Activated B cell treated with CpG ODN at 0.5 μM for 24 hours (primary cell): ENCODE results near the gene SPATA2. TPM values are rescaled to one million over a fixed set of nuclear protein-coding genes. Genes with fewer than 3 reads are reported as not detected.

ENCODE experiments used
- ATAC-seq: fragments of 200-7000 bp; cut with Tn5 transposase; one replicate; pipeline ENCODE4 v1.10.0; 2021; ENCODE audit warnings: low read depth, mild to moderate bottlenecking, moderate library complexity
- CTCF ChIA-PET: fragments of 350-600 bp; sonication (Branson Sonifier 250); formaldehyde crosslinking; loops from one replicate; lab custom pipeline; 2021; ENCODE audit warnings: antibody characterized with exemption; lab: Charles Lee
- POLR2A ChIA-PET: fragments of 350-600 bp; sonication (Branson Sonifier 250); formaldehyde crosslinking; loops from one replicate; lab custom pipeline; 2021; ENCODE audit warnings: antibody characterized with exemption; lab: Charles Lee
- DNase-seq: peaks from one replicate; pipeline ENCODE4 v3.0.0; 2022
- H3K27ac Mint-ChIP-seq: one replicate; pipeline ENCODE4 v1.8.0; 2020; ENCODE audit warnings: mixed read lengths
- H3K27me3 Mint-ChIP-seq: one replicate; pipeline ENCODE4 v1.8.0; 2021; ENCODE audit warnings: mixed read lengths
- H3K36me3 Mint-ChIP-seq: one replicate; pipeline ENCODE4 v1.8.0; 2021; ENCODE audit warnings: low read depth, mixed read lengths
- H3K4me1 Mint-ChIP-seq: one replicate; pipeline ENCODE4 v1.8.0; 2021; ENCODE audit warnings: mixed read lengths
- H3K4me3 Mint-ChIP-seq: one replicate; pipeline ENCODE4 v1.8.0; 2020; ENCODE audit warnings: mild to moderate bottlenecking, mixed read lengths
- H3K9me3 Mint-ChIP-seq: one replicate; pipeline ENCODE4 v1.8.0; 2020; ENCODE audit warnings: mixed read lengths
- intact Hi-C: fragments of 100-400 bp; cut with micrococcal nuclease; formaldehyde crosslinking; loops from one replicate; pipeline ENCODE4 v1.15.1; 2024
- total RNA-seq: library from RNA; stranded (reverse); gene quantifications from 2 replicates; pipeline ENCODE4 v1.2.3, GENCODE V29; 2022
- TF ChIP-seq, protein P1 (sequence below): fragments of 200-600 bp; IDR thresholded peaks from one replicate; pipeline ENCODE4 v1.8.0; 2022; ENCODE audit warnings: antibody characterized with exemption, mild to moderate bottlenecking

The SPATA2 gene
- total RNA-seq, 1 donor from 2014 or later = 9.4 TPM

DNA sequence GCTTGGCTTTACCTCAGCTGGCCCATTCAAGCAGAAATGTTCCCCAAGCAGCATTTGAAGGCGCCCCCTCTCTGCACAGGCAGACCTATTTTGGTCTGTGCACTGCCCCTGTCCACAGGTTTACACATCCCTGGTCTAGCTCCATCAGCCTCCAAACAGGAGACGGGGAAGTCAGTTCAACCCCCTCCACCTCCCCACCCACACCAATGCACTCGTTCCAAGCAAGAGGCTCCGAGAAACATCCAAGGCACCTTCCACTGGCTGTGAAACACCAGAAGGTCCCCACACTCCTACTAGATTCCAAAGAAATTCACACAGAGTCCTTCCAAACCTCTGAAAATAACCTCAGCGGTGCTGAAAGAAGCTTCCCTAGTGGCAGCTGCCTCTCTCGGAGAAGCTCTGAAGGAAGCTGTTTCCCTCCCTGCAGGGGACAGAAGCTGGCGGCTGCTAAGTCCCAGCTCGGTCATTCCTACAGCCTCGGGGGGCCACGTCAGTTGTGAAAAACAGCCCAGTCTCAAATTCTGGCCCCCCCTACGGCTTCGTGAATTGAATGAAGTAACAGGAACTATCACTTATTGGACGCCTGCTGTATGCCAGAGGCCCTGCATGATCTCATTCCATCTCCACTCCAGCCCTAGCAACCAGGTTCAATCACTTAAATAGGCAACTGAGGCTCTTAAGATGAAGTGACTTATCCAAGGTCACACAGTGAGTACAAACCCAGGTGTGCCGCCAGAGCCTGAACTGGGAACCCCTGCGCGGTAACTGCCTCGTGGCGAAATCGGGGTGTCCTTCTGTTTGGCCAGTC, 815 bp downstream of the SPATA2 start:
- CTCF ChIA-PET = interaction anchor here (3.2 kb wide), 1 partner anchor 157 kb away, joined by 9 read pairs; no protein-coding TSS in a partner anchor

DNA sequence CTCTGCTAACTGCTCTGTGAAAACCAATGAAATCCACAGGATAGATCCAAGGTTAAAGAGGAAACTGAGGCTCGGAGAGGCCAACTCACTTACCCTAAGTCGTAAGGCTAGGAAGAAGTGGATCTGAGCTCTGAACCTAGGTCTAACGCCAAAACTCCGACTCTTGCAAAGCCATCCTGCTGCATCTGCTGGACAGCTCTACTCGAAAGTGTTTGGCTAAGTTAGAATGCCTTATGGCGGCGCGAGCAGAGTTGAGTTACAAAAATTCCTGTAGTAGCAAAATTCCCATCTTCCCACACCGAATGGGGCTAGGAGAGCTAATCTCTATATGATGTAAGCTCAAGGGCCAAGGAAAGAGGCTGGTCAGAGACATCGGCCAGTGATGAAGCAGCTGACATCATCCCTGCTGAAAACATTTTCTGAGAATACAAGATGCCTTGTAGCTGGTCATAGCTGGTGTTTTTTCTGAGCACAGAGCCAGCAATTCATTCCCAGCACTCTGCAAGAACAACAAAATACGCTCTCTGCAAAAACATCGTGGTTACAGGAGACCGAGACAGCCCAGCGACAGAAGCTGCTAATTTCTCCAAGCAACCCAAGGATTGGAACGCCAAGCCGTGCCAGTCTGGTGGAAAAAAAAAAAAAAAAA, 1.8 kb downstream of the SPATA2 start:
- CTCF ChIA-PET = interaction anchor here (3.2 kb wide), 1 partner anchor 158 kb away, joined by 9 read pairs; no protein-coding TSS in a partner anchor
- Mint-ChIP-seq H3K4me3 (peak overlapping the region; percentile 36), H3K27ac (peak overlapping the region; percentile 18), H3K27me3 (no peaks in the 10 kb centered on the region), H3K9me3 (no peaks in the 10 kb centered on the region), H3K36me3 (peaks cover 24% of the 10 kb centered on the region), H3K4me1 (peaks cover 34% of the 10 kb centered on the region)
- TF ChIP-seq, protein P1, sequence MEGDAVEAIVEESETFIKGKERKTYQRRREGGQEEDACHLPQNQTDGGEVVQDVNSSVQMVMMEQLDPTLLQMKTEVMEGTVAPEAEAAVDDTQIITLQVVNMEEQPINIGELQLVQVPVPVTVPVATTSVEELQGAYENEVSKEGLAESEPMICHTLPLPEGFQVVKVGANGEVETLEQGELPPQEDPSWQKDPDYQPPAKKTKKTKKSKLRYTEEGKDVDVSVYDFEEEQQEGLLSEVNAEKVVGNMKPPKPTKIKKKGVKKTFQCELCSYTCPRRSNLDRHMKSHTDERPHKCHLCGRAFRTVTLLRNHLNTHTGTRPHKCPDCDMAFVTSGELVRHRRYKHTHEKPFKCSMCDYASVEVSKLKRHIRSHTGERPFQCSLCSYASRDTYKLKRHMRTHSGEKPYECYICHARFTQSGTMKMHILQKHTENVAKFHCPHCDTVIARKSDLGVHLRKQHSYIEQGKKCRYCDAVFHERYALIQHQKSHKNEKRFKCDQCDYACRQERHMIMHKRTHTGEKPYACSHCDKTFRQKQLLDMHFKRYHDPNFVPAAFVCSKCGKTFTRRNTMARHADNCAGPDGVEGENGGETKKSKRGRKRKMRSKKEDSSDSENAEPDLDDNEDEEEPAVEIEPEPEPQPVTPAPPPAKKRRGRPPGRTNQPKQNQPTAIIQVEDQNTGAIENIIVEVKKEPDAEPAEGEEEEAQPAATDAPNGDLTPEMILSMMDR = no peak
- DNase-seq (no peak), ATAC-seq (no peak)
- intact Hi-C loops = loop anchor here (2.0 kb wide), 1 partner anchor 15 kb away; no protein-coding TSS in a partner anchor
- POLR2A ChIA-PET = interaction anchor here (1.3 to 5.5 kb wide), 2 partner anchors 13 to 23 kb away, joined by 4 to 45 read pairs; partner anchors contain the start of gene RNF114

More for the DNA sequence above, 815 bp downstream of the SPATA2 start:
- intact Hi-C loops = loop anchor here (1.0 to 5.0 kb wide), 4 partner anchors 14 to 202 kb away; partner anchors contain the start of genes B4GALT5, RNF114 and SLC9A8
- DNase-seq = no peak
- no peak for ATAC-seq
- POLR2A ChIA-PET = interaction anchor here (0.7 to 5.5 kb wide), 5 partner anchors 14 to 1044 kb away, joined by 3 to 45 read pairs (median 3); partner anchors contain the start of genes DPM1, MOCS3 and RNF114
- H3K27ac Mint-ChIP-seq = peak overlapping the region; percentile 75
- no peaks in the 10 kb centered on the region for H3K27me3 Mint-ChIP-seq
- H3K36me3 Mint-ChIP-seq = peaks cover 21% of the 10 kb centered on the region
- TF ChIP-seq, protein P1 = no peak
- no peaks in the 10 kb centered on the region for H3K9me3 Mint-ChIP-seq
- H3K4me1 Mint-ChIP-seq = peaks cover 34% of the 10 kb centered on the region
- H3K4me3 Mint-ChIP-seq = peak overlapping the region; percentile 97

DNA sequence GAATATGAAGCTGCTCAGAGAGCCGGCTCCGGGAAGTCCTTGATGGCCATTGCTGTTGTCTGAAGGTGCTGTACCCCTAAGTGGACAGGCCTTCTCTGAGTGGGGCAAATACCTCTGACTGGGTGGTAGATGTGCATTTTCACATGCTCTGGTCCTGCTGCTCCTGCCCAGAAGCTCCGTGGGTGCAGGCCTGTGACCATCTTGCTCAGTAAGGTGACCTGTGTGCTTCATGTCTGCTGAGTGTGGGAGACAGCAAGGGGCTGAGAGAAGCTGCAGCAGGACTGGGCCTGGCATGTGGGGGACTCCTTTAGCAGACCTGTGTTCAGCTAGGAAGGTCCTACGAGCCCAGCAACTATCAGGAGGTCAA, 5.0 kb downstream of the SPATA2 start:
- TF ChIP-seq, protein P1 = no peak
- ChIA-PET CTCF (no interaction called here), POLR2A (no interaction called here)
- peaks cover 23% of the 10 kb centered on the region for H3K4me1 Mint-ChIP-seq
- peaks cover 47% of the 10 kb centered on the region for H3K36me3 Mint-ChIP-seq
- H3K27ac Mint-ChIP-seq = no peak overlapping the region
- ATAC-seq = no peak
- intact Hi-C loops = no loop called here
- no peak overlapping the region for H3K4me3 Mint-ChIP-seq
- DNase-seq = no peak
- H3K27me3 Mint-ChIP-seq = no peaks in the 10 kb centered on the region
- H3K9me3 Mint-ChIP-seq = no peaks in the 10 kb centered on the region

DNA sequence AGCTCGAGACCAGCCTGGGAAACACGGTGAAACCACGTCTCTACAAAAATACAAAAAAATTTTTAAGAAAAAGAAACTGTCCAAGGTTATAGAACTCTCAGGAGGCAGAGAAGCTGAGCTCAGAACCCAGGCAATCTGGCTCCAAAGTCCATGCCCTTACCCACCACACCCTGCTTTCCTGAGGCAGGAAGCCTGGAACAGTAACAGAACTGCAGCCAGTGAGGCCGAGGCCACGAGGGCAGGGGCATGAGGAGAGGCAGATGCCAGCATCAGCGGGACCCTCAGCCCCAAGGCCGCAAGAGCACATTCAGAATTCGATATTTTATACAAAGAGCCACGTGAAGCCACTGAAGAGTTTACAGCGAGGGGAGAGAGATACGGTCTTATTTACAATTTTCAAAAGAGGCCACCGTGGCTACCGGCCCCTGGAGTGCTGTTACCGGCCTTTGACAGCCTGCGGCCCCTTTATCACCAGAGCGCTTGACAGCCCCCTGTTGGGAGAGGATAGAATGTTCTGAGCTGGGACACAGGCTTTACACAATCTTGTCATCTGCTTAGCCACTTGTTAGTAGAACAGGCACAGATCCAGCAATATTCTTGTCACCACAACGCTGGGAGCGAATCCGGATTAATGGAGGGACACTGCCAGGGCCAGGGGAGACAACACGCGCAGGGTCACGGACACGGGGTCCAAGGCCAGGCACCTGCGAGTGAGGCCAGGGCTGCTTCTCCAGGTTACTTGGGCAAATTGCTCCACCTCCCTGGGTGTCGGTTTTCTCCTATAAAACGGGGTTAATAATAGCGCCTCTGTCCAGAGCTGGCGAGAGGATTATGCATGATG, 5.6 kb downstream of the SPATA2 start:
- ATAC-seq (no peak), DNase-seq (no peak)
- CTCF ChIA-PET = no interaction called here
- TF ChIP-seq, protein P1 = no peak
- intact Hi-C loops = no loop called here
- POLR2A ChIA-PET = no interaction called here
- H3K27ac Mint-ChIP-seq = no peak overlapping the region
- peaks cover 23% of the 10 kb centered on the region for H3K4me1 Mint-ChIP-seq
- peaks cover 53% of the 10 kb centered on the region for H3K36me3 Mint-ChIP-seq
- no peak overlapping the region for H3K4me3 Mint-ChIP-seq
- H3K27me3 Mint-ChIP-seq = no peaks in the 10 kb centered on the region
- H3K9me3 Mint-ChIP-seq = no peaks in the 10 kb centered on the region
